RPMI7951 (cell line): ENCODE data around the gene ADIPOR1. TPM values are rescaled to one million over a fixed set of nuclear protein-coding genes. Genes with fewer than 3 reads are reported as not detected.
A peak's percentile ranks its signal among the peaks of the same experiment; 100 is the strongest.

Experiments
- DNase-seq: peaks from one replicate; pipeline ENCODE4 v3.0.0-alpha.2; 2012; ENCODE audit warnings: low read depth
- total RNA-seq: library from RNA; depleted of rRNA; stranded (reverse); fragments of >200 nt; shearing (Covaris generic); gene quantifications from 2 replicates; pipeline ENCODE4 v1.2.3, GENCODE V29; 2014

ADIPOR1 gene
- total RNA-seq, 1 experiment from 2014 or later: 85.4 TPM

DNA sequence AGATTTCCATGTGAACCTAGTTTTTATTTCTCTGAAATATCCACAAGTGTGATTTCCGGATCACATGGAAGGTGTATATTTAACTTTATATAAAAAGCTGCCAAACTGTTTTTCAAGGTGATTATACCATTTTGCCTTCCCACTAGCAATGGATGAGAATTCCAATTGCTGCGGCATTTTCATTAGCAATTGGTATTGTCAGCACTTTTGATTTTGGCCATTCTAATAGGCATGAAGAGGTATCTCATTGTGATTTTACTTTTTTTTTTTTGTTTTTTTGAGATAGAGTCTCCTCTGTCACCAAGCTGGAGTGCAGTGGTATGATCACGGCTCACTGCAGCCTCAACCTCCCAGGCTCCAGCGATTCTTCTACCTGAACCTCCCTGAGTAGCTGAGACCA lies 13.9 kb upstream of the ADIPOR1 start:
- DNase-seq: no peak

GRCh38 chr1:202968895-202969295 lies 10.8 kb upstream of the ADIPOR1 start:
- DNase-seq: peak; percentile 70

DNA sequence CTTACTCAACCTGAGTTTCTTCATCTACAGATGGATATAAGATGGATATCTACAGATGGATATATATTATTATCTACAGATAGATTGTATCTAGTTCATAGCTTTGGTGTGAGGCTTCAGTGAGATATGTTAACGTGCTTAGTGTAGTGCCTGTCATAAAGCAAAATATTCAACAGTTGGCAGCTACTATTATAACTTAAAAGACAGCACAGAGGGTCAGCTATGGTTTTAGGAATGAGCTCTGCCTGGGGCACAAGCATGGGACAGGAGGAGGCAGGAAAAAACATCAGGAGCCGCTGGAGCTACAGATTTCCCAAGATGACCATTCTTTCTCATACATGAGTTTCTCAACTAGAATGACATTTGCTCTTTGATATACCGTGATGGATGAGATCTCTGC lies 10.2 kb upstream of the ADIPOR1 start:
- no peak for DNase-seq

- DNase-seq: peak; percentile 37
Measured at GRCh38 chr1:202967684-202968281, 9.7 kb upstream of the ADIPOR1 start.

- DNase-seq: no peak
Measured at GRCh38 chr1:202966006-202966898, 8.1 kb upstream of the ADIPOR1 start.

GRCh38 chr1:202965422-202965821 lies 7.3 kb upstream of the ADIPOR1 start:
- no peak for DNase-seq

- DNase-seq: peak; percentile 15
Measured at GRCh38 chr1:202964791-202965410, 6.8 kb upstream of the ADIPOR1 start.

GRCh38 chr1:202961220-202961880 lies 3.2 kb upstream of the ADIPOR1 start:
- DNase-seq: no peak

- peak; percentile 66 for DNase-seq
Measured at GRCh38 chr1:202959276-202959620, 1.1 kb upstream of the ADIPOR1 start.

DNA sequence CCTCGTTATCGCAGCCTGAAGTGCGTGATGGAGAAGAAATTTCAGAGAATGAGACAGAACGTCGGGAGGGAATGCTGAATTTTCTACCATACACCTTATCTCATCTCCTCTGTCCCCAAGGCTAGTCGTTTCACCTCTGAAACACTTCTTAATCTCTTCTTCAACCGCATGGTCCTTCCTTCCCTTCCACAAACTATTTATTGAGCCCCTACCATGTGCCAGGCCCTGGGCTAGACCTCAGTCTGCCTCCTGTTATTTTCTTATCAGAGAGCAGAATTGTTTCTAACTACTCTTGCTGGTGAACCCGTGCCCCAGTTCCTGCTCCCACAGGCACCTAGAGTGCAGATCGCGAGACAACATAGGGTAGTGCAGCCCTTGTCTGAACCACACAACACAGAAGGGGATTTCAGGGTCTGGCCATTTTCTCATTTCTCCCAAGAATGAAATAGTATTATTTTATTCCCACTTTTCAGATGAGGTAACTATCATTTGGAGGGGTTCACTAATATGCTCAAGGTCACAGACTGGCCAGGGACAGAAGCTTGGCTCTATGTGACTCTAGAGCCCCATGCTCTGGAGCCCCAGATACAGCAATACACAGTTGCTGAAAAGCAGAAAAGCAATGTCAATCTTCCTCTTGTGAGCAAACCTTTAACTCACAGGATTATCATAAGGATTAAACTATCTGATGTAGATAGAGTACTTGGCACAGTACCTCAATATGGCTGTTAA lies 598 bp upstream of the ADIPOR1 start:
- DNase-seq: no peak

GRCh38 chr1:202956969-202957368 lies 1.1 kb downstream of the ADIPOR1 start:
- DNase-seq: no peak

GRCh38 chr1:202954057-202954745 lies 3.9 kb downstream of the ADIPOR1 start:
- no peak for DNase-seq

DNA sequence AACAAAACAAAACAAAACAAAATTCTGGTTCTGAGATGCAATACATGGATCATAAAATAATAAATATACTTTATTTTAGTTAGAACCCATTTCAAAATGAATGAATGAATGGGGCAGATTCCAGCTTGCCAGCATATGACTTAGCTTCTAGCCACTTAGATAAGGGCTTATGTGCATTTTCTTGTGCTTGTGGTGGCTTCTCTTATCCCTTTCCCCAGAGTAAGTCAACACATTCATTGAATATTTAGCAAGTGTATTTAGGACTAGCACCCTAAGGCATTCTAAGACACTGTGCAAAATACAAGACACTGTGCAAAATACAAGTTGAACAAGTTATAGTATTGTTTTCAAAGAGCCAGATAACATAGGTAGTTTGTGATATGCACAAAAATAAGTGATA lies 4.7 kb downstream of the ADIPOR1 start:
- DNase-seq: no peak

- DNase-seq: peak; percentile 44
Measured at GRCh38 chr1:202952818-202953217, 5.3 kb downstream of the ADIPOR1 start.

DNA sequence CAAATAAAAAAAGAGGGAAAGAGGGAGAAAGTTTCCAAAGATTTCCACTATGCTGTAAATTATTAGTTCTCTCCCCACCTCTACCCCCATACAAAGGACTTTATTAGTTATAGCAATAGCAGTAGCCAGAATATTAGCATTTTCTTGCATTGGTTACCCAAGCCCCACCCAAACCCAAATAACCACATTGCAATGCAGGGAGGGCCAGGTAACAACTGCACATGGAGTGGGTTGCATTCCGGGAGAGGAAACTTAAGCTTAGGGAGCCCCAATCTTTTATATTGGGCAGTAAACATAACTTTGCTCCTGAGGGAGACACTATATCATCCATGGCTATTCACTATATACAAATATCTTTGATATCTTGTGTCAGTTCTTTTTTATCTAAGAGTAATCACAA lies 6.0 kb downstream of the ADIPOR1 start:
- no peak for DNase-seq

DNA sequence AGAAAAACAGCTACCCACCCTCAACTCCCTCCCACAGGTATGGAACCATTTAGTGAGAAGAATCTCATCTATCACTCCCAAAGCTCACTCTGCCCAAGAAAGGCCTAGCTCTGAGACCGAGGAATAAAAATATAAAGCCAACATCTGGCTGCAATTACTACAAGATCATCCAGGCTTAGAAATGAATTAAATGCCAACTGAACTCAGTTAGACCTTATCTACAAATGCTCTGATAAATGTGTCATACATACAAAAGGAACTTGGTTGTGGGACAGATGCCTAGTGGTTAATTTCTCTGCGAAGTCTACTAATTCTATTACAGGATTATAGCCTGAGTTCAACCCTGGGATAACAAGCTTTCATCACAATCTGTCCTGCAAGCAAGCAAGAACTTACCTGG lies 6.7 kb downstream of the ADIPOR1 start:
- no peak for DNase-seq

DNA sequence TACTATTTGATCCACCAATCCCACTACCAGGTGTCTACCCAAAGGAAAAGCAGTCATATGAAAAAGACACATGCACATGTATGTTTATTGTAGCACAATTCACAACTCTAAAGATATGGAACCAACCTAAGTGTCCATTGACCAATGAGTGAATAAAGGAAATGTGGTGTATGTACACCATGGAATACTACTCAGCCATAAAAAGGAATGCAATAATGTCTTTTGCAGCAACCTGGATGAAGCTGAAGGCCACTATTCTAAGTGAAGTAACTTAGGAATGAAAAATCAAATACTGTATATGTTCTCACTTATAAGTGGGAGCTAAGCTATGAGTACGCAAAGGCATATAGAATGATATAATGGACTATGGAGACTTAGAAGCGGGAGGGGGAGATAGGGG lies 12.6 kb downstream of the ADIPOR1 start:
- DNase-seq: no peak

- no peak for DNase-seq
Measured at GRCh38 chr1:202944438-202944921, 13.6 kb downstream of the ADIPOR1 start.

GRCh38 chr1:202942426-202942825 lies 15.7 kb downstream of the ADIPOR1 start:
- DNase-seq: no peak

- DNase-seq: no peak
Measured at GRCh38 chr1:202941372-202941771, 16.7 kb downstream of the ADIPOR1 start.

DNA sequence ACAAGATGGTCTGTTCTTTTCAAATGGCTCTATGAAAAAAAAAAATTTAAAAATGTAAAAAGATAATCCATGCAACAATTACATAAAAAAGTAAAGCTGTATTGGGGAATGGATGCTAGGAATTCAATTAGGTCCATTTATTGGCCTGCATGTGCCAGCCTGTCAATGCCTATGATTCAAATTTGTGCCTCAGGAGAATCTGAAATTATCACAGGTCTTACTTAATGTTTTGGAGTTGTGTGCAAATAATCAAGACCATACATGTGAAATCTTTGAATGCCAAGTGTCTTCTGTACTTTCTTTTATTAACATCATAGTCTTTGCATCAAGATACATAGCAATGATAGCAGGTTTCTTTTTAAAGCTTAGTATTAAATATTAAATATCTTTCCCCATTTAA lies 17.6 kb downstream of the ADIPOR1 start:
- no peak for DNase-seq
